OCI-LY1 (cell line): Measurements from ENCODE around the gene SURF2.

Source experiments
- CTCF ChIP-seq: fragments of 200-600 bp; sonication (generic), shearing (Covaris generic); IDR thresholded peaks from 2 replicates; pipeline ENCODE4 v1.5.1; 2017; ENCODE audit warnings: mild to moderate bottlenecking, antibody characterized with exemption, low read length, moderate library complexity, mixed read lengths
- EZH2 ChIP-seq: fragments of 200-600 bp; sonication (generic), shearing (Covaris generic); IDR thresholded peaks from 2 replicates; pipeline ENCODE4 v1.8.0; 2017; ENCODE audit warnings: borderline replicate concordance, mixed run types, mild to moderate bottlenecking, antibody characterized with exemption, low read length, moderate library complexity, mixed read lengths

DNA sequence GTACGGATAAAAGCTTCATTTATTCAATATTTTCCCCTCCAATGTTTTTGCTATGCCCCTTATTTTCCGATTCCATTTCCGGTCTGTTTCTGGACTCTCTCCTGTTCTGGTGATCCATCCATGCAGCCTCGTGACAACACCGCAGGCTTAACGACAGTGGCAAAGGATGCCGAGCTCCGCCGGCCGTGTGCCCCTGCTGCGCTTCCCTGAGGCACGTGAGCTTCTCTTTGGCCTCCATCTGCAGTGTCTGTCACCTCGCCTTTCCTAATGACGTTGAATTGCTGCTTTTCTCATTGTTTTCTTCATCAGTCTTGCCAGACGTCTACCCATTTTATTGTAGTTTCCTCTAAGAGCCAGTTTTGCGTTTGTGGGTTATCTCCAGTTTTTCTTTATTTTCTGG lies 49.0 kb upstream of the SURF2 start:
- no peak for TF ChIP-seq CTCF
- no peak for TF ChIP-seq EZH2
